ENCODE results near the gene PIGV. TPM values are rescaled to one million over a fixed set of nuclear protein-coding genes. Genes with fewer than 3 reads are reported as not detected.

PIGV gene
- polyA plus RNA-seq, result 10 to 100 TPM in 2 of 4 donors, 1 to 10 TPM in 2; 3.4 to 19.6 (median 8.5) TPM
- long read RNA-seq, donor 1, result 0 reads
- long read RNA-seq, donor 2, result 0 reads
- long read RNA-seq, donor 3, result 0 reads
- long read RNA-seq, donor 4, result 0 reads
- long read RNA-seq, donor 5, result 0 reads
- long read RNA-seq, donor 6, partial matches to known transcripts, result 0 of 3 reads
- long read RNA-seq, donor 6, other reads (novel, unspliced or antisense), result 0 of 3 reads
- long read RNA-seq, donor 7, result 0 reads
- long read RNA-seq, donor 8, result 0 reads
- long read RNA-seq, donor 9, result 0 reads
- long read RNA-seq, donor 10, partial matches to known transcripts, result 0 of 4 reads
- long read RNA-seq, donor 10, other reads (novel, unspliced or antisense), result 0 of 4 reads

DNA sequence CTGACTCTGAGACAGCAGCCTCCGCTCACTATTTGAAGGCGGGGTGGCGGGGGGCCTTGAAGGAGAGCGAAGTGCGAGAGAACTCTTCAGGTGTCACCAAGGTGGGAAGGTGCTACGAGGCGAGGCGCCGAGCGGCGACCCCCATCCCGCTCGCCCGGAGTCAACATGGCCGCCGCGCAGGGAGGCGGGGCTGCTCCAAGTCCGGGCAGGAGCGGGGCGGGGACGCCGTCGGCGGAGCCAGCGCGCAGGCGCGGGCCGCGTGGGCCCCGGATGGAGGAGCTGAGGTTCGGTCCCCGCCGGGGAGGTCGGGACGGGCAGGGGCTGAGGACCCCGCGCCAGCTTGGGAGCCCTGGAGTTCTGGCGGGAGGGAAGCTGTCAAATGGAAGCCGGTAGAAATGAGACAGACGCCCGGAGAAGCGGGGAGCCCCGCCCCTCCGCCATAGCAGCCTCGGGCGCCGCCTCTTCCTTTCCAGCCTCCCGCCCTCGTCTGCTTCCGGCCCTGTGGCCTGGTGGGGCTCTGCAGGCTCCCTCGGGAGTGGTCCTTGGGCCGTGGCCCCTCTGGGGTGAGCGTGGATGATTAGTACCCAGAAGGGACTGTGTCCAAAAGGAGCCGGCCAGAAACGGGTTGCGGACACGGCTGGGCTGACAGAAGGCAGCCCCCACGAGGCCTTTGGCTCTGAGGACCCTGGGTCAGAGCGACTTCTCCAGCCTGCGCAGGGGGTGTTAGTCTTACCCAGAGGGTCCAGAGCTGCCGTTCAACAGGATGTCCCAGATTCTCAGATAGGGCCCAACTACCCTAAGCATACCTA, at the start of gene PIGV:
PIGV (plus strand) TSS at position 245 of the 809 bp plus-strand sequence. CDS start 2,866 bp downstream, outside the sequence.
- FAIRE-seq (no peak), DNase-seq (peak; percentile 84 to 96)
- Histone ChIP-seq H3K27me3 (ENCODE audit: control insufficient read depth in 3 of 3, insufficient read depth in 3 of 3, low read length in 3 of 3) (no peaks in the 10 kb centered on the region), H3K9me3 (ENCODE audit: control insufficient read depth in 2 of 2, insufficient read depth in 1 of 2, low read depth in 1 of 2, low read length in 1 of 2) (no peaks in the 10 kb centered on the region), H3K4me1 (ENCODE audit: control insufficient read depth in 3 of 3, insufficient read depth in 2 of 3, low read depth in 1 of 3, low read length in 2 of 3) (peaks cover 2 to 42% (median 16%) of the 10 kb centered on the region in 3 donors), H3K4me3 (ENCODE audit: low read depth in 1 of 3, low read length in 3 of 3) (peak within 1 kb of the TSS; percentile 57 to 81 (median 64)), H3K36me3 (ENCODE audit: control insufficient read depth in 3 of 3, insufficient read depth in 2 of 3, low read depth in 1 of 3, low read length in 3 of 3) (peaks cover 1 to 11% (median 3%) of the 10 kb centered on the region in 3 donors), H3K27ac (ENCODE audit: low read depth in 1 of 3, low read length in 2 of 3) (peak within 1 kb of the TSS; percentile 82 to 98 (median 97))
- 0 to 1% (median 0%) methylated on average over 58 to 63 of the region's 63 CpGs for WGBS, 3 donors

DNA sequence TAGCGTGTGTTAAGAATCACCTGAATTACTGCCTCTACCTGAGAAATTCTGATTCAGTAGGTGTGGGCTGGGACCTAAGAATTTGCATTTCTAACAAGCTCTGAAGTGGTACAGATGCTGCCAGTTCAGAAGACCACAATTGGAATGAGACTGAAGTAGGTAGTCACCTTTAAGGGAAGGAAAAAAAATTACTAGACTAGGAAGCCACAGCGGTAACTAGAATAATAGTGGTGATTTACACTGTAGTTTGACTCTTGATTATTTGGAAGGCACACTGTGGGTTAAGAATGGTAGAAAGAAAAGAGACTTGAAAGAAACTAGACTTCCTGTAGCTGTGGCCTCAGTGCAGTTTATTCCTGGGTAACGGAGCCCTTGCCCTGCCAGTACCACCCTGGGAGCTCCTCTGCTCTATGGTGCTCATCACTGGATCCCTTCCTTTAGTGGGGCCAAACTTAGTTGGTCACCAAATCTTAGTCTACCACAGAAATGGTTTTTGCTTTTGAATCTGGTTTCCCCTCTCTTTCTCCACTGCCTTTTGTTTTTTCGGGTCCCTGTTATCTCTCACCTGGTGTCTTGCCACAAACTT, 48.3 kb upstream of the PIGV start:
- Histone ChIP-seq H3K27me3 (ENCODE audit: control insufficient read depth in 3 of 3, insufficient read depth in 3 of 3, low read length in 3 of 3) (no peaks in the 10 kb centered on the region), H3K4me1 (ENCODE audit: control insufficient read depth in 3 of 3, insufficient read depth in 2 of 3, low read depth in 1 of 3, low read length in 2 of 3) (peaks cover 0 to 21% (median 6%) of the 10 kb centered on the region in 3 donors), H3K9me3 (ENCODE audit: control insufficient read depth in 2 of 2, insufficient read depth in 1 of 2, low read depth in 1 of 2, low read length in 1 of 2) (no peaks in the 10 kb centered on the region), H3K36me3 (ENCODE audit: control insufficient read depth in 3 of 3, insufficient read depth in 2 of 3, low read depth in 1 of 3, low read length in 3 of 3) (peaks cover 11 to 59% (median 17%) of the 10 kb centered on the region in 3 donors), H3K4me3 (ENCODE audit: low read depth in 1 of 3, low read length in 3 of 3) (no peak overlapping the region), H3K27ac (ENCODE audit: low read depth in 1 of 3, low read length in 2 of 3) (peak overlapping the region in 1 of 3 donors; percentile 55)
- 66 to 70% (median 68%) methylated on average over 4 of the region's 4 CpGs for WGBS, 3 donors
- FAIRE-seq (no peak), DNase-seq (no peak)

DNA sequence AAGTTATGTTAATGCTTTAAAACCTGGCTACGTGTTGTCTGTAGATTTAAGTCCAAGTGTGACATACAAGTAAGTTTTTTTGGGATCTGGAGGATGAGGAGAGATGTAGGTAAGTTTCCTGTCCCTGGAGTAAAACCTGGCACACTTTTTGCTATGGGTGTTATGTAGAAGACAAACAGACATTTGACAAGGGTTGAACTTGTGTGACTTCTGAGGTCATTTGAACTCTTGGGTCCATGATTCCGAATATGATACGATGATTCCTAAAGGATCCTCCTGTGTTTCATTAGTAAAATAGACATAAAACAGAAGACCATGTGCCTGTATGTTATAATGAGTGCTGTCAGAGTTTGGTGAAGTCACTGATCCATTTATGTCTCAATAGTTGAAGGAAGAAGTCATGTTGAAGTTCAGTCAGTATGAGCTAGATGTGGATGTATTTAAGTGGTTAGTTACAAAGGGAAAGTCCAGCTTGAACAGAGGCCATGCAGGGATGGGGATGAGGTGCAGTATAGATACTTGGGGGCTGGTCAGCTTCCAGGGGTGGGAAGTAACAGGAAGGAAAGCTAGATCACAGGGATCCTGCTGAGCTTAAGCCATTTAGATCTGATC, 47.6 kb upstream of the PIGV start:
- 48 to 72% (median 66%) methylated on average over 3 of the region's 3 CpGs for WGBS, 3 donors
- H3K4me1 ChIP-seq (ENCODE audit: control insufficient read depth in 3 of 3, insufficient read depth in 2 of 3, low read depth in 1 of 3, low read length in 2 of 3), result peaks cover 0 to 21% (median 12%) of the 10 kb centered on the region in 3 donors

DNA sequence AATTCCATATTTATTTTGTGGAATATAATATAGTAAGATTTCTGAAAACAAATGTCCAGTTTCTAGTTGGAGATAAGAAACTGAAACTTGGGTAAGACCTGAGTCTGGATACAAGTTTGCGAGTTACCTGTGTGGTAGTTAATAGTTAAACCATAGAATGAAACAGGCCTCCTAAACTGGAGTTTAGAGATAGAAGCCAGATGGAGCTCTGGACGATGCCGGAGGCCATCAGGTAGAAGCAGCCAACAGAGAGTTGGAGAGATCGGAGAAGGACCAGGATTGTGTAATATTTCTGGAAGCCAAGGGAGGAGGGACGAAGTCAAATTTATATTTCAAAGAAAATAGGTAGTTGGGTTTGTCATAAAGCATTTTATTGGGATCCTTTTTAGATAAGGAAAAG, 46.8 kb upstream of the PIGV start:
- Histone ChIP-seq H3K36me3 (ENCODE audit: control insufficient read depth in 3 of 3, insufficient read depth in 2 of 3, low read depth in 1 of 3, low read length in 3 of 3) (peaks cover 7 to 58% (median 17%) of the 10 kb centered on the region in 3 donors), H3K4me3 (ENCODE audit: low read depth in 1 of 3, low read length in 3 of 3) (no peak overlapping the region), H3K9me3 (ENCODE audit: control insufficient read depth in 2 of 2, insufficient read depth in 1 of 2, low read depth in 1 of 2, low read length in 1 of 2) (no peaks in the 10 kb centered on the region), H3K27me3 (ENCODE audit: control insufficient read depth in 3 of 3, insufficient read depth in 3 of 3, low read length in 3 of 3) (no peaks in the 10 kb centered on the region), H3K27ac (ENCODE audit: low read depth in 1 of 3, low read length in 2 of 3) (peak overlapping the region in 2 of 3 donors; percentile 69), H3K4me1 (ENCODE audit: control insufficient read depth in 3 of 3, insufficient read depth in 2 of 3, low read depth in 1 of 3, low read length in 2 of 3) (peaks cover 0 to 21% (median 16%) of the 10 kb centered on the region in 3 donors)
- peak in 1 of 2 donors; percentile 57 for DNase-seq
- 15 to 52% (median 25%) methylated on average over 5 of the region's 5 CpGs for WGBS, 3 donors
- no peak for FAIRE-seq

More for the DNA sequence above, 47.6 kb upstream of the PIGV start:
- Histone ChIP-seq H3K36me3 (ENCODE audit: control insufficient read depth in 3 of 3, insufficient read depth in 2 of 3, low read depth in 1 of 3, low read length in 3 of 3) (peaks cover 11 to 58% (median 17%) of the 10 kb centered on the region in 3 donors), H3K9me3 (ENCODE audit: control insufficient read depth in 2 of 2, insufficient read depth in 1 of 2, low read depth in 1 of 2, low read length in 1 of 2) (no peaks in the 10 kb centered on the region), H3K27ac (ENCODE audit: low read depth in 1 of 3, low read length in 2 of 3) (peak overlapping the region in 2 of 3 donors; percentile 6 to 69), H3K4me3 (ENCODE audit: low read depth in 1 of 3, low read length in 3 of 3) (no peak overlapping the region), H3K27me3 (ENCODE audit: control insufficient read depth in 3 of 3, insufficient read depth in 3 of 3, low read length in 3 of 3) (no peaks in the 10 kb centered on the region)
- DNase-seq, result peak in 1 of 2 donors; percentile 32
- no peak for FAIRE-seq

DNA sequence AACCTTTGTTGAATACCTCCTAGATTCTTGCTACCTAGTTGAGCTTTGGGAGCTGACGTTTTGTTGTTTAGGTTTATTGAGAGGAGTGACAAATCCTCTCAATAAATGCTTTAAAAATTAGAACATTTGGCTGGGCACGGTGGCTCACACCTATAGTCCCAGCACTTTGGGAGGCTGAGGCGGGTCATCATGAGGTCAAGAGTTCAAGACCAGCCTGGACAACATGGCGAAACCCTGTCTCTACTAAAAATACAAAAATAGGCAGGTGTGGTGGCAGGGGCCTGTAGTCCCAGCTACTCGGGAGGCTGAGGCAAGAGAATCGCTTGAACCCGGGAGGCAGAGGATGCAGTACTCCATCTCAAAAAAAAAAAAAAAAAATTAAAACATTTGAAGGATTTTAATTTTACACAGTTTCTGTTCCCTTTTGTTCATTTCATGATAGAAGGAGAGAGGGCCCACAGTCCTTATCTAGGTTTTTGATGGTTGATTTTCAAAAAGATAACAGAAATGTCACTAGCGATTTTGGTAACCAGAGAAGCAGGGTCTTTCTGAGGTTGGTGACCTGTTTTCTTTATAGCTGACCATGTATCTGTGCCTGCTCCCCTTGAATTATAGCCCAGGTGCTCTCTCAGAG, 44.2 kb upstream of the PIGV start:
- no peak for FAIRE-seq
- 72 to 84% (median 75%) methylated on average over 8 of the region's 8 CpGs for WGBS, 3 donors
- H3K9me3 ChIP-seq (ENCODE audit: control insufficient read depth in 2 of 2, insufficient read depth in 1 of 2, low read depth in 1 of 2, low read length in 1 of 2), result no peaks in the 10 kb centered on the region
- H3K4me3 ChIP-seq (ENCODE audit: low read depth in 1 of 3, low read length in 3 of 3), result no peak overlapping the region
- H3K36me3 ChIP-seq (ENCODE audit: control insufficient read depth in 3 of 3, insufficient read depth in 2 of 3, low read depth in 1 of 3, low read length in 3 of 3), result peaks cover 3 to 51% (median 10%) of the 10 kb centered on the region in 3 donors
- H3K4me1 ChIP-seq (ENCODE audit: control insufficient read depth in 3 of 3, insufficient read depth in 2 of 3, low read depth in 1 of 3, low read length in 2 of 3), result peaks cover 0 to 21% (median 16%) of the 10 kb centered on the region in 3 donors
- peak overlapping the region in 2 of 3 donors; percentile 35 to 75 for H3K27ac ChIP-seq (ENCODE audit: low read depth in 1 of 3, low read length in 2 of 3)
- DNase-seq, result no peak
- H3K27me3 ChIP-seq (ENCODE audit: control insufficient read depth in 3 of 3, insufficient read depth in 3 of 3, low read length in 3 of 3), result no peaks in the 10 kb centered on the region

DNA sequence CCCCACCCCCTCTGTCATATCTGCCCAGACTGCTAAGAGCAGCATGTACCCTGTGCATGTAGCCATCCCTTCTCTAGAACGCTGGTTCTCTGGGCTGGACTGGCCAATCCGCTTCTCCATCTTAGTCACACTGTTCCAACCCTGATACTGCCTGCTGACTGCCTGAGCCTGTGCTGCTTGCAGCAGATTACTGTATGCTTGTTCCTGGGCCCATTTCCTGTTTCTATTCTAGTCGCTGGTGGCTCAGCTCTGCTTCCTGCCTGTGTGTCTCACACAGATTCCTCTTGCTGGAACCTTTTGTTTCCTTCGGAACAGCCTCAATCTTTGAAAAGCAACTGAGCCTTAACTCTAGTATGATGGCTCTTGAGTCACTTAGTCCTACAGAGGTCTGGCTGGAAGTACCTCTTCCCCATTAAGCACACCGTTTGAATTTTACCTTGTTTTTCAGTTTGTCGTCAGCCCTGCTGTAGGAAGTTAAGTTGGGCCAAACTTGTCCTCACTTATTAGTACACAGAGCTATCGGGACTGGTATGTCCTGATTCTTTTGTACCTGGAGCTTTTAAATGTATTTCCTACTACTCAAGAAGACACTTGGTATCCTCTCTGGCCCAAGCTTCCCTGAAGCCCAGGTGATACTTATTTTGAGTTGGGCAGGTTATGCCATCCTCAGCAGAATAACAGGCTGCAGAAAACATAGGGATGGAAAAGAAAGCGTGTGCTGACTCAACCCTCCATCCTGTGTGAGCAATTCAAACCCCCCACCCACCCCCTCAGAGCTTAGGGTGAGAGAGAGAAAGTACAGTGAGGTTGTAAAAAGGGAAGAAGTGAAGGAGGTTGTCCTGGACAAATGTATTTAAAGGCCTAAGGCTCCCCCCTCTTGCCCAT, 43.4 kb upstream of the PIGV start:
- peak overlapping the region in 1 of 3 donors; percentile 84 for H3K27ac ChIP-seq (ENCODE audit: low read depth in 1 of 3, low read length in 2 of 3)
- H3K27me3 ChIP-seq (ENCODE audit: control insufficient read depth in 3 of 3, insufficient read depth in 3 of 3, low read length in 3 of 3), result no peaks in the 10 kb centered on the region
- FAIRE-seq (no peak), DNase-seq (peak; percentile 30 to 77)
- peaks cover 3 to 52% (median 10%) of the 10 kb centered on the region in 3 donors for H3K36me3 ChIP-seq (ENCODE audit: control insufficient read depth in 3 of 3, insufficient read depth in 2 of 3, low read depth in 1 of 3, low read length in 3 of 3)
- 46 to 76% (median 52%) methylated on average over 8 of the region's 8 CpGs for WGBS, 3 donors
- H3K4me3 ChIP-seq (ENCODE audit: low read depth in 1 of 3, low read length in 3 of 3), result no peak overlapping the region
- no peaks in the 10 kb centered on the region for H3K9me3 ChIP-seq (ENCODE audit: control insufficient read depth in 2 of 2, insufficient read depth in 1 of 2, low read depth in 1 of 2, low read length in 1 of 2)
- H3K4me1 ChIP-seq (ENCODE audit: control insufficient read depth in 3 of 3, insufficient read depth in 2 of 3, low read depth in 1 of 3, low read length in 2 of 3), result peaks cover 0 to 21% (median 16%) of the 10 kb centered on the region in 3 donors

DNA sequence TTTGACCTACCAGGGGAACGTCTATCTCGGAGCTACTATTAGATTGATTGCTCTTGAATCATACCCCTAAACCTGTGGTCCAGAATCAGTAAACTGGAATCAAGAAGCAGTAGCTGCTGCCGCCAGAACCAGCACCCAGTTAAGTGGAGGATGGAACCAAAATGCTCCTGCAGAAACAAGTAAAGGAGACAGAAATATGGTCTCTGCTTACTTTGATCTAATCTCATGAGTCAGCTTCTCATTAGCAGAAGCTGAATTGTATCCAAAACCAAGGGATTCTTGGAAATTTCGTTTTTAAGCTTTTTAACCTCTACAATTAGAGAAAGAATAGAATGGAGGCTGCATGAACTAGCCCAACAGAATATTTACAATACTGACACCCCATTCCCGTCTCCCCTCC, 42.6 kb upstream of the PIGV start:
- peaks cover 5 to 56% (median 10%) of the 10 kb centered on the region in 3 donors for H3K36me3 ChIP-seq (ENCODE audit: control insufficient read depth in 3 of 3, insufficient read depth in 2 of 3, low read depth in 1 of 3, low read length in 3 of 3)
- FAIRE-seq, result no peak
- H3K9me3 ChIP-seq (ENCODE audit: control insufficient read depth in 2 of 2, insufficient read depth in 1 of 2, low read depth in 1 of 2, low read length in 1 of 2), result no peaks in the 10 kb centered on the region
- no peaks in the 10 kb centered on the region for H3K27me3 ChIP-seq (ENCODE audit: control insufficient read depth in 3 of 3, insufficient read depth in 3 of 3, low read length in 3 of 3)
- WGBS, 3 donors, result 69 to 80% (median 73%) methylated on average over 5 of the region's 5 CpGs
- no peak for DNase-seq
- no peak overlapping the region for H3K4me3 ChIP-seq (ENCODE audit: low read depth in 1 of 3, low read length in 3 of 3)
- peak overlapping the region in 1 of 3 donors; percentile 42 for H3K27ac ChIP-seq (ENCODE audit: low read depth in 1 of 3, low read length in 2 of 3)
- H3K4me1 ChIP-seq (ENCODE audit: control insufficient read depth in 3 of 3, insufficient read depth in 2 of 3, low read depth in 1 of 3, low read length in 2 of 3), result peaks cover 0 to 16% (median 12%) of the 10 kb centered on the region in 3 donors
